ENCODE data around the gene NR1D1.

Gene NR1D1

DNA sequence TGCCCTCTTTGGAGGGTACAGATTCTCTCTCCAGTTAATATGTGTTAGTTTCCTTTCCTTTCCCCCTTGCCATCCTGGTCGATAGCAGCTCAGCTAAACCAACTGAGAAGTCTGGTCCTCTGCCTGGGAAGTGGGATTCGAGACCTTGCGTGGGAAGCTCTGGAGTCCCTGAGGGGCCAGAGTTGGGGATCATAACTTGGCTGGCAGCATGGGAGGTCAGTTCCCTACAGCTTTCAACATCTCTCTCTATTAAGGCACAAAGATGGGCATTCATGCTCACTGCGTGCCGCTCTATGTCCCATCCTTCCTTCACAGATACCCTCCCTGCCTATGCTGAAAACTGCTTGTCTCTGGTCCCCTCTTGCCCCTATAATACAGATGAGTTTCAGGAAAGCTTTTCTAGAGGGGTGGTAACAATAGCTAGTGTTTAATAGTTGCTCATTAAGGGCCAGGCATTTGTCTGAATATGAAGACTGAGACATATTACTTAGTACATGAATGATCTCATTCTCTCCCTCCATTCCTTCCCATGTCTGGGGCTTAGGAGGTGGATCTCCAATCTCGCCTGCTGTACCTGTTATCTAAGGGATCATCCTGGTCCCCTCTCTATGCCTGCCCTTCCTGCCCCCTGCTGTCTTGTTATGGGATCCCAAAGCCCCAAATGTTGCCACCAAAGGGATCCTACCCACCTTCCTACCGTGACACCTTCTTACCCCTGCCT, 26.8 kb downstream of the NR1D1 start:
- no peak for TF ChIP-seq CTCF (IDR thresholded peaks at IDR 0.05)
- peak overlapping the region; percentile 93 to 98 for H3K27ac ChIP-seq
- peak overlapping the region; percentile 66 for H3K4me3 ChIP-seq
- DNase-seq (ENCODE audit: low spot score): no peak

DNA sequence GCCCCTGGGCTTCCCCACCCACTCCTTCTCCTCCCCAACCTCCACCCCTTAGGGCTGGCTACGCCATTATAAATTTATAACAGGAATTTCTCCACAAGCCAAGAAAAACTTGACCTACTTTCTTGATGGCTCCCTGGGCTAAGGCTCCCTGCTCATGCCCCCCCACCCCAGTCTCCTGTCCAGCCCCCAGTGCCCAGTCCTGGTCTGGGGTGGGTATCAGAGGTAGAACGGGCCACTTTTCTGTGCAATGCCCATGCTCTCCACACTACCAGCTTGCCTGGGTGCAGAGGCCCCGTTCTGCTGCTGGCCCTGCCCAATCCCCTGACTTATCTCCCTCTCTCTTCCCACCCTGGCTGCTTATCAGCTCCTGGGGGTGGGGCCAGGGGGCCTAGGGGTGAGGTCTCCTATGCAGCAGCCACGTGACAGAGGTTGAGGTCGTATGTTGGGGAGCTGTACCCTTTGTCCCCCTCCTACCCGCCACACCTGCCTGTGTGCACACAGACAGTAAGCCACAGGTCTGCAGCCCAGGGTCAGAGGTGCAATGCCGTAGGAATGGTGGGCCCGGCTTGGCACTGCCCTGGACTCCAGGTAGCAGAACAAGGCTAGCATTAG, 27.5 kb downstream of the NR1D1 start:
- H3K4me3 ChIP-seq: peak overlapping the region; percentile 66
- DNase-seq (ENCODE audit: low spot score): peak; percentile 73
- peak overlapping the region; percentile 93 to 98 for H3K27ac ChIP-seq
- no peak for TF ChIP-seq CTCF (IDR thresholded peaks at IDR 0.05)

DNA sequence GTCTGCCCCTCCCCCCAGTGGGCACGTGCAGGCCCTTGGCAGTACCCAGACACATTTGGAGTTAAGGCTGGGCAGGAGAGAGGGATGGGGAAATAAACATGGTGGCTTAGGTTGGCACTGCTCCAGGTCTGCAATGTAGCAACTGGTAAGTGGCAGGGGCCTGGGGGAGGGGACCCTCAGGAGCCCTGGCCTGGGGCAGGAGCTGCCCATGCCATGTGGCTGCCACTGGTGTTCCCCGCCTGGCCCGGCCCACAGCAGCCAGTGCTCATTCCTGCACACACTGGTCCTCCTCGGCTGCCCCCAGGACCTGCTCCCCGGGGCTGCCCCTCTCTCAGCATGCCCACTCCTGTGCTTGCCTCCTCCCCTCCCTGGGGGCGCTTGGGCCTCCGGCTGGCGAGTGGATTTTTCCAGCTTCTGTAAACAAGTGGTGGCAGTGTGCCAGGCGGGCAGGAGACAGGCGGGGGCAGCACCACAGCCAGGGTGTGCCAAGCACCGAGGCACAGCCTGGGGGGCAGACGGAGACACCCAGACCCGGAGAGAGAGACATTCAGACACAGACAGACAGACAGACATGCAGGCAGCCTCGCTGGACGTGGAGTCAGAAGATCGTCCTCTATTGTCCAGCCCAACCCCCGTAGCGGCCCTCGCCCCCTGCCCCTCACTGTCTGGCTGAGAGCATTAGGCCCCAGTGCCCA, 28.2 kb downstream of the NR1D1 start:
- Histone ChIP-seq H3K27ac (peak overlapping the region; percentile 93 to 98), H3K4me3 (peak overlapping the region; percentile 66)
- TF ChIP-seq CTCF (IDR thresholded peaks at IDR 0.05): no peak
- DNase-seq (ENCODE audit: low spot score): peak; percentile 94

- Histone ChIP-seq H3K4me3 (peak overlapping the region; percentile 66), H3K27ac (peak overlapping the region; percentile 93 to 98)
- no peak for TF ChIP-seq CTCF (IDR thresholded peaks at IDR 0.05)
- DNase-seq (ENCODE audit: low spot score): peak; percentile 87
These were observed 28.9 kb downstream of the NR1D1 start for GRCh38 chr17:40071313-40072039.

DNA sequence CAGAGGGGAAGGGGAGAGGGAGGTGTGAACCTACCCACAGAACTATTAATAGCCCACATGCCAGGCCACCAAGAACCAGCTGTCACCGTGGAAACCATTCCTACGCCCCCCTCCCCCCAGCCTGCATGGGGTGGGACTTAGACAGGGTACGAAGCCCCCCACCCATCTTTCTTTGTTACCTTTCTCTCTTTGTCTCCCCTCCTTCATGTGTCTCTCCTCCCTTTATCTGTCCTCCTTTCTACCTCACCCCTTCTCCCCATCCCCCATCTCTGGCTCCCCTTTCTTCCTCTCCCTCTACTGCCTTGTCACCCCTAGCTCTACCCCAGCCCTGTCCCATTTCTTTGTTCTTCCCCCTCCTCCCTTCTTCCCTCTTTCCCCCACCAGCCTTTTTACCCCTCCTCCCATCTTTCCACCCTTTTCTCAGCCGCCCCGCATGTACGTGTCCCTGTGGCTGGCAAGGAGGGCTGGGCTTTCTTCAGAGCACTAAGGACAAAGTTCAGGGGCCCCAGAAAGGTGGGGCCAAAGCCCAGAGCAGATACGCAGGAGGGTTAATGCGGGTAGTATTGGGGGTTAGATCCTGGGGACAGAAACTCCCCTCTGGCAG, 29.6 kb downstream of the NR1D1 start:
- DNase-seq (ENCODE audit: low spot score): peak; percentile 72
- no peak for TF ChIP-seq CTCF (IDR thresholded peaks at IDR 0.05)
- Histone ChIP-seq H3K27ac (peak overlapping the region; percentile 93 to 98), H3K4me3 (peak overlapping the region; percentile 66)

All from coronary artery (tissue), 2 donors.